ENCODE measurements around the gene ONECUT2. TPM values are rescaled to one million over a fixed set of nuclear protein-coding genes. Genes with fewer than 3 reads are reported as not detected.

Gene ONECUT2
- total RNA-seq, 1 donor from 2014 or later = 2.6 TPM

GRCh38 chr18:57431002-57431382 lies 4.2 kb upstream of the ONECUT2 start:
- DNase-seq (ENCODE audit: low spot score) = no peak

DNA sequence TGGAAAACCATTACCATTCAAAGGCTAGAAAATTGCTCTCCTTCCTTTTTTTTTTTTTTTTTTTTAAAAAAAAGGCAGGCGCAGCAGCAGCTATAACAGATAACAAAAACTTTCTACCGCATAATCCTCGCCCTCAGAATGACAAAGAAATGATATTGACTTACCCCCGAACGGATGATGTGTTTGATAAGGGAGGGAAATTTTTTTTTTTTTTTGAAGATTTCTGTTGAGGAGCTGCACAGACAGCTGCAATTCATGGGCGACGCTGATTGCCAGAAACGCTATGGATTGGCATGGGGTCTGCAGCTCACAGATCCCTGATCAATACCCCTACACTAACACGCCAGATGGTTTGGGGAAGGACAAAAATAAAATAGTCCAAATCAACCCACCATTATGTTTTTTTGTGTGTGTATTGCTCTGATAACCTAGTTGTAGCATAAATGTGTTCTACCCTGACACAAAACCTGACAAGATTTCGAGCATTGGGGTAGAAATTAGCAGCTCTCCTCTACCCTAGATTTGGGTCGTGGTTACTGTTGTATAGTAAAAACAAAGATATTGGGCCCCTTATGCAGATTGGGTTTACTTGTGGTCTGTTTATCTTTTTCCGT lies 3.6 kb upstream of the ONECUT2 start:
- DNase-seq (ENCODE audit: low spot score) = no peak

DNA sequence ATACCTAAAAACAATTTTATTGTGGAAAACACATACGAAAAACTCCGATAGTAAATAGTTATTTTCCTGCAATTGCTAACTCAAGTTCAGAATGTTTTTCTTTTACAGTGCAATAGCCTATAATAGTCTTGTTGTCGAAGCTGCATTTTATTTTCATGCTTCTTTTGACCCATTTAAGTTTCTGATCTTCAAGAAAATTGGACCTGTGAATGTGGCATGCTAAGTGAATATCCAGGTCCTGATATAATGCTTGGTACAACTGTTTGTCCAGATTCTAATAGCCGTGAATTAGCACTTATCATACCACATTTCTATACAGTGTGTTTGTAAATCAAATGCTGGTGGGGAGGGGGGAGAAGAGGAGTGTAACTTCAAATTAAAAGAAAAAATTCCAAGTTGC lies 3.0 kb upstream of the ONECUT2 start:
- DNase-seq (ENCODE audit: low spot score) = no peak

DNA sequence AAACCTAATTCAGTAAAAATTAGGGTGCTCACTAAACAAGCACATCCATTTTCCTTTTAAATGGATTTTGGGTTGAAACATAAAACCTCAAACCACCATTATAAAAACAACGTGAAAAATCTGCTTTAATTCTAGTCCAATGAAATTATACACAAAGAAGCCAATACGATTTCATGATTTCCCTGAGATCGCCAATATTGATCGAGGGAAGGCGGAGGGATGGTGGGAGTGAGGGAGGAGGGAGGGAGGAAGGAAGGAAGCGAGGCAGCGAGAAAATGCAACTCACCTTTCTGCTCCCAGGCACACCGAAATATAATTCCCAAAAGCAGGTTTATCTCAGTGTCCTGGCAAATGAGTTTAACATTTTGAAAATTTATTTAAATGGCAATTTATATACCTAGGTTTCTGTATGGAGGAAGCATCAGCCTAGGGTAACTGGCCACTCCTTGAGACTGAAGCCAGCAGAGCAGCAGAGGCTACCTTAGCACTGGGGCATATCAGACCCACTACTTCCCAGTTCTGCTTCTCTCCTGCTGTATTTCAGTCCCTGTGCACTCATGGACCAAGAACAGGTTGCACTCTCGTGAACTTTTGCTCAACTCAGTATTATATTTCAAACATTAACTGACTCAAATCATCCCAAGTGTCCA lies 2.3 kb upstream of the ONECUT2 start:
- no peak for DNase-seq (ENCODE audit: low spot score)

DNA sequence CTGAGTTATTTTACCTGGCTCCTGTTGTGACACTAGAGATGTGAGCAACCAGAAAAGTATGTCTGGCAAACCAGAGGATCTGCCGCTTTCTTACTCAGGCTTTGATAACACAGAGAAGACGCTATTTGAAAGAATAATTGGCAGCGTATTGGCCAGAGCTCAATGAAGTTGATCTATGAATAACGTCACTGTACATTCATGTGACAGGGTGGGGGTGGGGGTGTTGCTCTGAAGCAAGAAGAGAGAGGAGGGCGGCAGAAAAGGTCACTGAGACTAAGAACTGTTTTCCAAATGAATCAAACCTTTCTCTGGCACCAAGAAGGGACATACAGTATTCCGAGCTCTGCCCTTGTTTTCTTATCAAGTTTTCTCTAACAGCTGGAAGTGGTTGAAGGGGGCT lies 1.7 kb upstream of the ONECUT2 start:
- DNase-seq (ENCODE audit: low spot score) = no peak

DNA sequence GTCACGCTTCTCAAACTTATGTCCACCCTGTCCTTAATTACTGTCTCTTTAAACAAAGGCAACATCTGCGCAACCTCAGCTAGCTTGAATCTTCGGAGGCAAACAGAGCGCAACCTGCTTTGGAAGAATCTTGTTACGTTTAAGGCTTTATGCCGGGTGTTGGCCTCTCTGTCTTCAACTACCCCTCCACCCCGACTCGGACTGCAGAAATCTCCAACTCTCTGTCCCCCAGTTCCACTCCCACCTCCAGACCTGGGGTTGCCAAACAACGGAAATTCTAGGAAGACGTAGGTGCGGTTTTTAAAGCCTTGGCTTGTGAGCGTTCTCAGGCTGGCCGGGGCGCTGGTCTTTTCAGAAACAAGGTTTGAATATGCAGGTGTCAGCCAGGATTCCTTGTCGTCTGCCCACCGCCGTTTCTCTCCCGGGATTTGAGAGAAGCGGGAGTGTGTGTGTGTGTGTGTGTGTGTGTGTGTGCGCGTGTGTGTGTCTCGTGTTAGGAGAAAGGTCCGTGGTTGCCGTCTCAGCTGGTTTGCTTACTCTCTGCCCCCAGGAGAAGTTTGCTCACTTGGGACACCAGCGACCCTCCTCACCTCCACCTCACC lies 1.1 kb upstream of the ONECUT2 start:
- DNase-seq (ENCODE audit: low spot score) = no peak

- DNase-seq (ENCODE audit: low spot score) = no peak
These were observed 644 bp downstream of the ONECUT2 start for GRCh38 chr18:57435846-57436190.

DNA sequence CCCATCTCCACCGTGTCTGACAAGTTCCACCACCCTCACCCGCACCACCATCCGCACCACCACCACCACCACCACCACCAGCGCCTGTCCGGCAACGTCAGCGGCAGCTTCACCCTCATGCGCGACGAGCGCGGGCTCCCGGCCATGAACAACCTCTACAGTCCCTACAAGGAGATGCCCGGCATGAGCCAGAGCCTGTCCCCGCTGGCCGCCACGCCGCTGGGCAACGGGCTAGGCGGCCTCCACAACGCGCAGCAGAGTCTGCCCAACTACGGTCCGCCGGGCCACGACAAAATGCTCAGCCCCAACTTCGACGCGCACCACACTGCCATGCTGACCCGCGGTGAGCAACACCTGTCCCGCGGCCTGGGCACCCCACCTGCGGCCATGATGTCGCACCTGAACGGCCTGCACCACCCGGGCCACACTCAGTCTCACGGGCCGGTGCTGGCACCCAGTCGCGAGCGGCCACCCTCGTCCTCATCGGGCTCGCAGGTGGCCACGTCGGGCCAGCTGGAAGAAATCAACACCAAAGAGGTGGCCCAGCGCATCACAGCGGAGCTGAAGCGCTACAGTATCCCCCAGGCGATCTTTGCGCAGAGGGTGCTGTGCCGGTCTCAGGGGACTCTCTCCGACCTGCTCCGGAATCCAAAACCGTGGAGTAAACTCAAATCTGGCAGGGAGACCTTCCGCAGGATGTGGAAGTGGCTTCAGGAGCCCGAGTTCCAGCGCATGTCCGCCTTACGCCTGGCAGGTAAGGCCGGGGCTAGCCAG lies 1.2 kb downstream of the ONECUT2 start:
- no peak for DNase-seq (ENCODE audit: low spot score)

DNA sequence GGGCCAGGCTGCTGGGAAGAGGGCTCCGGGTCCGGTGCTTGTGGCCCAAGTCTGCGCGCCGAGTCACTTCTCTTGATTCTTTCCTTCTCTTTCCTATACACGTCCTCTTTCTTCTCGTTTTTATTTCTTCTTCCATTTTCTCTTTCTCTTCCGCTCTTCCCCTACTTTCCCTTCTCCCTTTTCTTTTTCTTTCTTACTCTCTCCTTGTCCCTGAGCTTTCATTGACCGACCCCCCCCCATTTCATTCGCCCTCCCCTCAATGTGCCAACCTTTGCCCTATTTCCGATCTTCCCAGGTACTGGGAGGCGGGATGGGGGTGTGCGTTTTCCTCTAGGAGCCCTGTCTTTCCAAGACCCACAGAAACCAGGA lies 1.8 kb downstream of the ONECUT2 start:
- no peak for DNase-seq (ENCODE audit: low spot score)

- DNase-seq (ENCODE audit: low spot score) = no peak
These were observed 2.2 kb downstream of the ONECUT2 start for GRCh38 chr18:57437402-57437765.

DNA sequence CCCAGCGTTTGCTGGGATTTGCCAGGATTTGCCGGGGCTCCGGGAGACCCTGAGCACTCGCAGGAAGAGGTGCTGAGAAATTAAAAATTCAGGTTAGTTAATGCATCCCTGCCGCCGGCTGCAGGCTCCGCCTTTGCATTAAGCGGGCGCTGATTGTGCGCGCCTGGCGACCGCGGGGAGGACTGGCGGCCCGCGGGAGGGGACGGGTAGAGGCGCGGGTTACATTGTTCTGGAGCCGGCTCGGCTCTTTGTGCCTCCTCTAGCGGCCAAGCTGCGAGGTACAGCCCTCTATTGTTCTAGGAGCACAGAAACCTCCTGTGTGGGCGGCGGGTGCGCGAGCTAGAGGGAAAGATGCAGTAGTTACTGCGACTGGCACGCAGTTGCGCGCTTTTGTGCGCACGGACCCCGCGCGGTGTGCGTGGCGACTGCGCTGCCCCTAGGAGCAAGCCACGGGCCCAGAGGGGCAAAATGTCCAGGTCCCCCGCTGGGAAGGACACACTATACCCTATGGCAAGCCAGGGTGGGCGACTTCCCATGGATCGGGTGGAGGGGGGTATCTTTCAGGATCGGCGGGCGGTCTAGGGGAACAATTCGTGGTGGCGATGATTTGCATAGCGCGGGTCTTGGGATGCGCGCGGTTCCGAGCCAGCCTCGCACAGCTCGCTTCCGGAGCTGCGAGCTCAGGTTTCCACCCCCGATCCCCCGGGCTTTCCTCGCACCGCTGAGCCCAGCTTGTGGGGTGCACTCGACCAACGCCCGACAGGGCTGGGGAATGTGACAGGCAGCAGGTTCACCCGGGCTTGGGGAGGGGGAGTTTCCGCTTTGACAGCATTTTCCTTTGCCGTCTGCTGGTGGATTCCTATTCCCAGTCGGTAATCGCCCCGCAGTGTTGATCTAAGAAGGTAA lies 2.8 kb downstream of the ONECUT2 start:
- DNase-seq (ENCODE audit: low spot score) = peak; percentile 20

DNA sequence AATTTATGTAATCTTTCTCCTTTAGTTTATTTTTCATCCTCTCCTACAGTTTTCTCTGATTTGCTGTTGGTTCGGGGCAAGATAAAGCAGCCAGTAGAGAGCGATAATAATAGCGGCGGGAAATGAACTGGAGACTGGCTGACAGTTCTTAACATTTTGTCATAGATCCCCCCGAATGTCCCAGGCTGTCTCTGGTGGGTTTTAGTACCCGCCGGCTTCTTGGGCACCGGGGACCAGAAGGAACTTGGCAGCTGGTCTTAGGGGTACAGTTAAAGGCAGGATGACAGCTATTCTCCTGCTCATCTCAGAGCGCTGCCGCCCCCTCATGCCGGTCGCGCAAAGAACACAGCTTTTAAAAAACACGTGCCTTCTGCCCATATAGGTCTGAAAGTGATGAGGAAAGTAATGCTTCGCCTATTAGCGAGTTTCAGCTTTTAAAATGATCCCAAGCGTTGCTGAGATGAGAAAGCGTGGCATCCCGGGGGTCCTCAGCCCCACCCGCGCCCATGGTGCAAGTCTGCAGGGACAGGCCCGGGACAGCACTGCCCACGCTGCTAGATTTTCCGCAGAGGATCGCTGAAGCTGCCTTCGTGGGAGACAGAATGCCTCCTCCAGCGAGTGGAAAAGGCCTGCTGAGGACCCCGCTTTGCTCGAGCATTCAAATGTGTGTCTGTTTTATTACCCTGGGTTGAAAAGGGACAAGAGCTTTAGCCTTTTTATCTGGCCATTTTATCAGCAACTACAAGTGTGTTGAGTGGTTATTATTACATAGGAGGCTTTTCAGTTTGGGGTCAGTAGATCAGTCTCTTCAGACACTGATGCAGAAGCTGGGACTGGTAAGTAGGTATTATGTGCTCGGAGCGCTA lies 3.8 kb downstream of the ONECUT2 start:
- no peak for DNase-seq (ENCODE audit: low spot score)

DNA sequence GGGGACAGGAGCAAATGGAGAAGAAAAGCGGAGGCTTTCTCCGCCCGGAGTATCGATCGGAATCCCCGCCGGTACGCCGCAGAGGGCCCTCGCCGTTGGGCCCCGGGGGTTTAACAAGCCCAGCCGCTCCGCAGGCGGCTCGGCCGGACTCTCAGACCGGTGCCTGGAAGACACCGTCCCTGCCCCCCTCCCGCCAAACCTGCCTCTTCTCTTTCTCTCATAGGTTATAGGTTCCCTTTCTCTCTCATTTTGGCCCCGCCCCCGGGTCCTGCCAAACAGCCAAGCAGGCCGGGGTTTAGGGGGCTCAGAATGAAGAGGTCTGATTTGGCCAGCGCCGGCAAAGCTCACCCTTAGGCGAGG lies 4.4 kb downstream of the ONECUT2 start:
- DNase-seq (ENCODE audit: low spot score) = no peak

DNA sequence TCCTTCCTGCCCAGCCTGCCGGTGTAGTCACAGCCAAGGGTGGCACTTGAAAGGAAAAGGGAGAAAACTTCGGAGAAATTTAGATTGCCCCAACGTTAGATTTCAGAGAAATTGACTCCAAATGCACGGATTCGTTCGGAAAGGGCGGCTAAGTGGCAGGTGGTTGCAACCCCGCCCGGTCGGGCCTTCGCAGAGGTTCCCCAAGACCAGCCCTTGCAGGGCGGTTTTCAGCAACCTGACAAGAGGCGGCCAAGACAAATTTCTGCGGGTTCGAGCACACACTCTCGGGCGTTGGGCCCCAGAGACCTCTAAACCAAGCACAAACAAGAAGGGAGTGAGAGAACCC lies 4.8 kb downstream of the ONECUT2 start:
- no peak for DNase-seq (ENCODE audit: low spot score)

- DNase-seq (ENCODE audit: low spot score) = no peak
These were observed 5.3 kb downstream of the ONECUT2 start for GRCh38 chr18:57440331-57441070.

- no peak for DNase-seq (ENCODE audit: low spot score)
These were observed 6.1 kb downstream of the ONECUT2 start for GRCh38 chr18:57441071-57441794.

GRCh38 chr18:57443247-57443646 lies 8.1 kb downstream of the ONECUT2 start:
- DNase-seq (ENCODE audit: low spot score) = no peak

DNA sequence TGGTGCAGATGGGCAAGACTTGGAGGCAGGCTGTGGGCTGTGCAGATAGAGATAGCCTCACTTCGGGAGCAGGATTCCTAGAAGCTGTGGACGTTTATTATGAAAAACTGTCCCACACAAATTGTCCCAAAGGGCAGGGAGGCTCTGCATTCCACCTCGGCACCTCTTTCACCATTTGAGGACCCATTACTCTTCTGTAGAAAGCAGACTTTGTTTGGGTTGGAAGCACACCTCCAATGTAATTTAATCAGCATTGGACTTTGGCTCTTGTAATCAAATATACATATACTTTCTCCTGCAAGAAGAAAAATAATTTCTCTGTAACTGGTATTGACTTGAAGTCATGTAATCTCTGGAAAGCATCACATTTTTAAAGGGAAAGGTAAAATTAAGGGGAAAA lies 8.5 kb downstream of the ONECUT2 start:
- no peak for DNase-seq (ENCODE audit: low spot score)

- DNase-seq (ENCODE audit: low spot score) = no peak
These were observed 9.2 kb downstream of the ONECUT2 start for GRCh38 chr18:57444301-57444759.
